ENCODE data around the gene NADSYN1. TPM values are rescaled to one million over a fixed set of nuclear protein-coding genes. Genes with fewer than 3 reads are reported as not detected.

Gene NADSYN1
- total RNA-seq, 1 donor, result 130 TPM

GRCh38 chr11:71449596-71449995, 3.4 kb upstream of the NADSYN1 start:
- DNase-seq (ENCODE audit: low read depth in 2 of 3, low spot score in 2 of 3), result no peak

- DNase-seq (ENCODE audit: low read depth in 2 of 3, low spot score in 2 of 3), result no peak
Measured at GRCh38 chr11:71450507-71450906, 2.5 kb upstream of the NADSYN1 start.

GRCh38 chr11:71450939-71451338, 2.1 kb upstream of the NADSYN1 start:
- DNase-seq (ENCODE audit: low read depth in 2 of 3, low spot score in 2 of 3), result no peak

GRCh38 chr11:71451596-71452198, 1.3 kb upstream of the NADSYN1 start:
- peak in 1 of 3 donors; percentile 31 for DNase-seq (ENCODE audit: low read depth in 2 of 3, low spot score in 2 of 3)

GRCh38 chr11:71452199-71453036, 585 bp upstream of the NADSYN1 start:
- DNase-seq (ENCODE audit: low read depth in 2 of 3, low spot score in 2 of 3), result peak; percentile 50 to 69 (median 66)

- DNase-seq (ENCODE audit: low read depth in 2 of 3, low spot score in 2 of 3), result no peak
Measured at GRCh38 chr11:71453918-71454304, 908 bp downstream of the NADSYN1 start.

GRCh38 chr11:71454470-71455113, 1.6 kb downstream of the NADSYN1 start:
- DNase-seq (ENCODE audit: low read depth in 2 of 3, low spot score in 2 of 3), result no peak

GRCh38 chr11:71456294-71456693, 3.3 kb downstream of the NADSYN1 start:
- DNase-seq (ENCODE audit: low read depth in 2 of 3, low spot score in 2 of 3), result no peak

- no peak for DNase-seq (ENCODE audit: low read depth in 2 of 3, low spot score in 2 of 3)
Measured at GRCh38 chr11:71456831-71457230, 3.8 kb downstream of the NADSYN1 start.

GRCh38 chr11:71458146-71459070, 5.4 kb downstream of the NADSYN1 start:
- DNase-seq (ENCODE audit: low read depth in 2 of 3, low spot score in 2 of 3), result no peak

- DNase-seq (ENCODE audit: low read depth in 2 of 3, low spot score in 2 of 3), result no peak
Measured at GRCh38 chr11:71459076-71459766, 6.2 kb downstream of the NADSYN1 start.

GRCh38 chr11:71459767-71460320, 6.8 kb downstream of the NADSYN1 start:
- DNase-seq (ENCODE audit: low read depth in 2 of 3, low spot score in 2 of 3), result no peak

GRCh38 chr11:71461696-71462095, 8.7 kb downstream of the NADSYN1 start:
- DNase-seq (ENCODE audit: low read depth in 2 of 3, low spot score in 2 of 3), result no peak

- no peak for DNase-seq (ENCODE audit: low read depth in 2 of 3, low spot score in 2 of 3)
Measured at GRCh38 chr11:71462726-71463125, 9.7 kb downstream of the NADSYN1 start.

GRCh38 chr11:71463331-71464211, 10.6 kb downstream of the NADSYN1 start:
- DNase-seq (ENCODE audit: low read depth in 2 of 3, low spot score in 2 of 3), result no peak

- no peak for DNase-seq (ENCODE audit: low read depth in 2 of 3, low spot score in 2 of 3)
Measured at GRCh38 chr11:71465054-71465453, 12.1 kb downstream of the NADSYN1 start.

GRCh38 chr11:71466358-71466757, 13.4 kb downstream of the NADSYN1 start:
- DNase-seq (ENCODE audit: low read depth in 2 of 3, low spot score in 2 of 3), result no peak

- no peak for DNase-seq (ENCODE audit: low read depth in 2 of 3, low spot score in 2 of 3)
Measured at GRCh38 chr11:71467164-71467563, 14.2 kb downstream of the NADSYN1 start.

GRCh38 chr11:71470946-71471345, 17.9 kb downstream of the NADSYN1 start:
- DNase-seq (ENCODE audit: low read depth in 2 of 3, low spot score in 2 of 3), result no peak

All from hematopoietic multipotent progenitor cell (in vitro differentiated cells).